ENCODE results near the gene PDLIM1.

The PDLIM1 gene

DNA sequence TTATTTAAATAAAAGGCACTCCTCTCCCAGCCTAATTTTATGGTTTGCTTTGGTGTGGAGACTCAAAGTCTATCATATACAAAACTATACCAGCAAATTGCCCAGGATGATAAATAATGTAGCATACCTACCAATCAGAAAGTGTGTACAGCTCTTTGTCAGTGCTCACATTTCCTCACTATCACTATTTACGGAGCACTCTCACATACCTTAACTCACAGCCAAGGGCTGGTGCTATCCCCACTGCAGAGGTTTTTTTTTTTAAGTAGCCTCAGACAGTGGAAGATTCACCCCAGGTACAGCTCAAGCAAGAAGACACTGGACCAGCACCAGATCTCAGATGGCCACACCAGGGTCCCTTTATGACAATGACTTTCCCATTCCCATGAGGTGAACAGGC lies 2.5 kb downstream of the PDLIM1 start:
- no peaks in the 10 kb centered on the region for H3K9me3 ChIP-seq (replicated peaks; ENCODE audit: insufficient read depth, low read length)
- no peak overlapping the region for H3K4me2 ChIP-seq (ENCODE audit: low read depth, low read length)
- TF ChIP-seq EZH2phosphoT487 (IDR thresholded peaks at IDR 0.05; ENCODE audit: low read length): no peak
- TF ChIP-seq EZH2 (optimal IDR thresholded peaks at IDR 0.05; ENCODE audit: low read depth, low read length): no peak
- TF ChIP-seq, protein P1, sequence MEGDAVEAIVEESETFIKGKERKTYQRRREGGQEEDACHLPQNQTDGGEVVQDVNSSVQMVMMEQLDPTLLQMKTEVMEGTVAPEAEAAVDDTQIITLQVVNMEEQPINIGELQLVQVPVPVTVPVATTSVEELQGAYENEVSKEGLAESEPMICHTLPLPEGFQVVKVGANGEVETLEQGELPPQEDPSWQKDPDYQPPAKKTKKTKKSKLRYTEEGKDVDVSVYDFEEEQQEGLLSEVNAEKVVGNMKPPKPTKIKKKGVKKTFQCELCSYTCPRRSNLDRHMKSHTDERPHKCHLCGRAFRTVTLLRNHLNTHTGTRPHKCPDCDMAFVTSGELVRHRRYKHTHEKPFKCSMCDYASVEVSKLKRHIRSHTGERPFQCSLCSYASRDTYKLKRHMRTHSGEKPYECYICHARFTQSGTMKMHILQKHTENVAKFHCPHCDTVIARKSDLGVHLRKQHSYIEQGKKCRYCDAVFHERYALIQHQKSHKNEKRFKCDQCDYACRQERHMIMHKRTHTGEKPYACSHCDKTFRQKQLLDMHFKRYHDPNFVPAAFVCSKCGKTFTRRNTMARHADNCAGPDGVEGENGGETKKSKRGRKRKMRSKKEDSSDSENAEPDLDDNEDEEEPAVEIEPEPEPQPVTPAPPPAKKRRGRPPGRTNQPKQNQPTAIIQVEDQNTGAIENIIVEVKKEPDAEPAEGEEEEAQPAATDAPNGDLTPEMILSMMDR (IDR thresholded peaks at IDR 0.05; ENCODE audit: low read length): no peak
- H3K4me3 ChIP-seq (ENCODE audit: low read length): no peak overlapping the region
- H3K9ac ChIP-seq (ENCODE audit: low read length): no peak overlapping the region
- peaks cover 34% of the 10 kb centered on the region for H3K4me1 ChIP-seq (ENCODE audit: low read length)
- H4K20me1 ChIP-seq (ENCODE audit: insufficient read depth, low read length): no peaks in the 10 kb centered on the region
- H3K36me3 ChIP-seq (replicated peaks; ENCODE audit: insufficient read depth, low read length): no peaks in the 10 kb centered on the region
- peaks cover 19% of the 10 kb centered on the region for H3F3A ChIP-seq (ENCODE audit: insufficient read depth, low read length)
- no peak for DNase-seq
- H2AFZ ChIP-seq (ENCODE audit: low read length): no peak overlapping the region
- H3K27me3 ChIP-seq (replicated peaks; ENCODE audit: insufficient read depth, low read length): no peaks in the 10 kb centered on the region
- H3K27ac ChIP-seq (ENCODE audit: low read length): no peak overlapping the region
- no peaks in the 10 kb centered on the region for H3K9me2 ChIP-seq (replicated peaks; ENCODE audit: insufficient read depth, low read length)
- peaks cover 71% of the 10 kb centered on the region for H3K79me2 ChIP-seq (ENCODE audit: low read length)

DNA sequence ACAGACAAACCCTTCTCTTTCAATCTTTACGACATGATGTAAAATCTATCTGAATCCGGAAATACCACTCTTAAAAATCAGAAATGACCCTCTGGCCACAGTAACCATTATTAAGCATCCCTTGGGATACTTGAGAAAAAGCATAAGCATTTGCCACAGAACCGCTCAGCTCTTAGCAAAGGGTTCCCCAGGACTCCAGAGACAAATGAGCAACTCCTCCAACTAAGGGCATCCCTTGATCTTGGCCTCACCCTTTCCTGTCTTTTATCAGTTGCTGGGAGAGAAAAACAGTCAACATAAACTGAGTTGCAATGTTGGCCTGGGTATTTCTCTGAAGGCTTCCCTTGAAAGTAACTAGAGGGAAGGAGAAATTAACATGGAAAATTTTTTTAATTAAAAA lies 3.5 kb downstream of the PDLIM1 start:
- H3K9ac ChIP-seq (ENCODE audit: low read length): no peak overlapping the region
- H3K4me1 ChIP-seq (ENCODE audit: low read length): peaks cover 26% of the 10 kb centered on the region
- H3K27me3 ChIP-seq (replicated peaks; ENCODE audit: insufficient read depth, low read length): no peaks in the 10 kb centered on the region
- no peak for DNase-seq
- no peaks in the 10 kb centered on the region for H4K20me1 ChIP-seq (ENCODE audit: insufficient read depth, low read length)
- TF ChIP-seq EZH2 (optimal IDR thresholded peaks at IDR 0.05; ENCODE audit: low read depth, low read length): no peak
- no peak for TF ChIP-seq EZH2phosphoT487 (IDR thresholded peaks at IDR 0.05; ENCODE audit: low read length)
- TF ChIP-seq, protein P1 (IDR thresholded peaks at IDR 0.05; ENCODE audit: low read length): no peak
- peaks cover 81% of the 10 kb centered on the region for H3K79me2 ChIP-seq (ENCODE audit: low read length)
- no peak overlapping the region for H3K4me2 ChIP-seq (ENCODE audit: low read depth, low read length)
- no peak overlapping the region for H3K4me3 ChIP-seq (ENCODE audit: low read length)
- no peaks in the 10 kb centered on the region for H3K9me3 ChIP-seq (replicated peaks; ENCODE audit: insufficient read depth, low read length)
- H3F3A ChIP-seq (ENCODE audit: insufficient read depth, low read length): peaks cover 9% of the 10 kb centered on the region
- H2AFZ ChIP-seq (ENCODE audit: low read length): no peak overlapping the region
- H3K36me3 ChIP-seq (replicated peaks; ENCODE audit: insufficient read depth, low read length): no peaks in the 10 kb centered on the region
- no peaks in the 10 kb centered on the region for H3K9me2 ChIP-seq (replicated peaks; ENCODE audit: insufficient read depth, low read length)
- no peak overlapping the region for H3K27ac ChIP-seq (ENCODE audit: low read length)

DNA sequence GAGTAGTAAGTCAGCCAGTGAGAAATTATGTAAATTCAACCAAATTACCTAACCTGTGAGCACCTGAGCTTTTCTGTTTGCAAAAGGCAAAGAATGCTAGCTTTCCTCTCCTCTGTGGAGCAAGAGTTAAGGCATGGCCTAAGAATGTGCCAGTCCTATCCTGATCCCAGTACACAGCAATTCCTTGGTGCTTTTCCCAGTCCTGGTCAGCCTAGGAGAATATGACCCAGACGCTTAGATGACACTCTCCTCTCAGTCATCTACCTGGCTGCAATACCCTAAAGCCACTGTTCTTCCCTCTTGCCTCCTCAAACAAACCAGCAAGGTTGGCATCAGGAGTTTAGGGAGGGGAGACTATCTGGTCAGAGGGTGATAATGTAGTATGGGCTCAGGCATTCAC lies 4.1 kb downstream of the PDLIM1 start:
- Histone ChIP-seq H3K36me3 (replicated peaks; ENCODE audit: insufficient read depth, low read length) (no peaks in the 10 kb centered on the region), H4K20me1 (ENCODE audit: insufficient read depth, low read length) (no peaks in the 10 kb centered on the region), H3K27ac (ENCODE audit: low read length) (no peak overlapping the region), H2AFZ (ENCODE audit: low read length) (no peak overlapping the region), H3K4me1 (ENCODE audit: low read length) (peaks cover 22% of the 10 kb centered on the region), H3K79me2 (ENCODE audit: low read length) (peaks cover 86% of the 10 kb centered on the region), H3K27me3 (replicated peaks; ENCODE audit: insufficient read depth, low read length) (no peaks in the 10 kb centered on the region), H3K9me3 (replicated peaks; ENCODE audit: insufficient read depth, low read length) (no peaks in the 10 kb centered on the region), H3K9ac (ENCODE audit: low read length) (no peak overlapping the region), H3K4me2 (ENCODE audit: low read depth, low read length) (no peak overlapping the region), H3K4me3 (ENCODE audit: low read length) (no peak overlapping the region), H3F3A (ENCODE audit: insufficient read depth, low read length) (peaks cover 3% of the 10 kb centered on the region; the same call in 1 of the 2 replicates), H3K9me2 (replicated peaks; ENCODE audit: insufficient read depth, low read length) (no peaks in the 10 kb centered on the region)
- TF ChIP-seq, protein P1 (IDR thresholded peaks at IDR 0.05; ENCODE audit: low read length): no peak
- no peak for TF ChIP-seq EZH2phosphoT487 (IDR thresholded peaks at IDR 0.05; ENCODE audit: low read length)
- TF ChIP-seq EZH2 (optimal IDR thresholded peaks at IDR 0.05; ENCODE audit: low read depth, low read length): no peak
- no peak for DNase-seq
